NCI-H2107 treated with DMSO at 0.1 percent for 48 hours (cell line): Measurements from ENCODE around the gene SULT1A2.
"Not testable (repeated sequence)": the region's sequence is repeated elsewhere in the genome, so short reads cannot be mapped to it uniquely, and the experiment has no call there.

Experiments
- DNase-seq: peaks from one replicate; lab custom pipeline; 2025; ENCODE audit not compliant: unreplicated experiment; lab: John Stamatoyannopoulos, UW

Gene SULT1A2

DNA sequence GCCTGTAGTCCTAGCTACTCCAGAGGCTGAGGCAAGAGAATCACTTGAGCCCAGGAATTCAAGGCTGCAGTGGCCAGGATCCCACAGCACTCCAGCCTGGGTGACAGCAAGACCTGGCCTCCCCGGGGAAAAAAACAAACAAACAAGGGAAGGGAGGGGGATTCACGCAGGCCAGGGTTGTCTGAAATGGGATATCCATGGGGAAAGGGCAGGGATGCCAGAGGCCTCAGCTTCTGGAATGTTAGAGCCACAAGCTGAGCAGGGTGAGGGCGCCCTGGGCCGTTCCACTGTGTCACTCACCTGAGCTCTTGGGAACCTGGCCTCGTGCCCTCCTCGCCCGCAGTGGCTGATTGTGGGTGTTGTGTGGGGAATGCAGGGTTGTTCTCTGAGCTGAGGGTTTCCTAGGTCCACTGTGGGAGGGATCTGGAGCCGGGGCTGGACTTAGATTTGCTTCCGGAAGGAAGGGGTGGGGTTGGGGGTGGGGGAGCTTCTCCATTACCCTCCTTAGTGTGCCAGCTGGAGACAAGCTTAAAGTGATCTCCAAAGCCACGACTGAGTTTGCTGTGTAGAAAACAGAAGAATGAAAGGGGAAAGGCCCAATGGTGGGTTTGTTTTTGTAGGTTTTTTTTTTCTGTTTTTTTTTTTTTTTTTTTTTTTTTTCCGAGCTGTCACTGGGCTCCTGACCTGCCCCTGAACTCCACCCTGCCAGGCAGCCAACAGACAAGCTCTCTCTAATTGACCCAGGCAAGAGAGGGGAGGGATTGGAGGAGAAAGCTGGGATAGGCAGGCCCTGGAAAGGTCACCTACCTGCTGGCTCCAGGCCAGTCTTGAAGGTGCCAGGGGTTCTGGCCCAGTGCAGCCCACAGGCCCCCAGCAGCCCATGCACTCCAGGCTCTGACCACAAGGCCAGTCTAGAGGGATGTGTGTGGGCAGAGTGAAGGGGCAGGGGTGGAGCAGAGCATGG is 13.1 kb upstream of the SULT1A2 start, which contains the start of gene SULT1A1:
Gene SULT1A1, minus strand, starts transcription at position 414 of the 964 bp plus-strand sequence. CDS start 1,189 bp downstream, outside the sequence.
- DNase-seq: no peak

DNA sequence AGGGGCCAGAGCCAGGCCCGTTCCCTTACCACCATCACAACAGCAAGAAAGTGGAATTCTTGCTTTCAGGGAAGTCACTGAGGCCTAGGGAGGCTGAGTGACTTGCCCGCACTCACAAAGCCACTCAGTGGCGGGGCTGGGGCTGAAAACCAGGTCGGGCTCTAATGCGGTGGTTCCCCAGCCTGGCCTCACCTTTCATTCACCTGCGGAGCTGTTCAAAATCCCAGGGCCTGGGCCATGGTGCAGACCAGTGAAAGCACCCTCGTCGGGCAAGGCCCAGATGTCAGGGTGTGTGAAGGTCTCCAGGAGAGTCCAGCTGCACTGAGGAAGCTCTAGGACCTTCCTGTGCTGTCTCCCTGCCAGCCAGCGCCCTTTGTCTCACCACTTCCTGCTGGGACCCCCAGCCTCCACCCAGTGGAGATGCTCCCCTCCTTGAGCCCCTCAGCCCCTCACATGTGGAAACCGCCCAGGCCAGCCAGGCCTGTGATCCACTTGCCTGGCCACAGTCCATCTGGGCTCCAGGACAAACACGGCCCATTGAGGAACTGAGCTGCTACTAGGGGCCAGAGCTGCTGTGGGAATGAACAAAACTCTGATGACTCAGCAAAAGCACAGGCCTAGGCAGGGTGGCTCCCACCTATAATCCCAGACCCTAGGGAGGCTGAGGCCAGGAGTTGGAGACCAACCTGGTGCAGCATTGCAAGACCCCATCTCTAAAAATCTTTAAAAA is 12.2 kb upstream of the SULT1A2 start:
- not testable (repeated sequence) for DNase-seq

DNA sequence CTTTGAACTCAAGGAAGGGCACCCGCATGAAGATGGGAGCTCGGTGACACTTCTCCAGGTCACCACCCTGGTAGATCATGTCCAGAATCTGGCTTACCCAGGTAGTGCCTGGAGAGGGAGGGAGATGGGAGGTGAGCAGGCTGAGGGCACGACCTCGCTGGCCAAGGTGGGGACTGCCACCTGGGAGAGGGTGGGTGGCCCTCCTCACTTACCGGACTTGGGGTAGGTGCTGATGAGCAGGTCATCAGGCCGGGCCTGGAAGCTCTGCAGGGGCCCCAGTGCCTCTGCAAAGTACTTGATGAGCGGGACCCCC is 11.6 kb upstream of the SULT1A2 start:
- DNase-seq: not testable (repeated sequence)

DNA sequence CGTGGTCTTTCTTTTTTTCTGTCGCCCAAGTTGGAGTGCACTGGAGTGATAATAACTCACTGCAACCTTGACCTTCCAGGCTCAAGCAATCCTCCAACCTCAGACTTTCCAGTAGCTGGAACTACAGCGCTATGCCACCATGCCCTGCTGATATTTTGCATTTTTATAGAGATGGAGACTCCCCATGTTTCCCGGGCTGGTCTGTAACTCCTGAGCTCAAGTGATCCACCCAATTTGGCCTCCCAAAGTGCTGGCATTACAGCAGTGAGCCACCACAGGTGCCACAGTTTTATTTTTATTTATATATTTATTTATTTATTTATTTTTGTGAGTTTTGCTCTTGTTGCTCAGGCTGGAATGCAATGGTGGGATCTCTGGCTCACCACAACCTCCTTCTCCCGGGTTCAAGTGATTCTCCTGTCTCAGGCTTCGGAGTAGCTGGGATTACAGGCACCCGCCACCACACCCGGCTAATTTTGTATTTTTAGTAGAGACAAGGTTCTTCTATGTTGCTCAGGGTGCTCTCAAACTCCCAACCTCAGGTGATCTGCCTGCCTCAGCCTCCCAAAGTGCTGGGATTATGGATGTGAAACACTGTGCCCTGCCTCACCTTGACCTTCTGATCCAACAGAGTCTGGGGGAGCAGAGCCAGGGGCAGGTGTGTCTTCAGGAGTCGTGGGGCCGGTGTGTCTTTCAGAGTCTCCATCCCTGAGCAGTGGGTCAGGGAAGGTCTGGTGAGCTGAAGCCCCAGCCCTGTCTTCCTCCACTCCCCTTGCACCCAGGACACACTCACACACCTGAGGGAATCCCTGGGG is 11.0 kb upstream of the SULT1A2 start:
- not testable (repeated sequence) for DNase-seq

DNA sequence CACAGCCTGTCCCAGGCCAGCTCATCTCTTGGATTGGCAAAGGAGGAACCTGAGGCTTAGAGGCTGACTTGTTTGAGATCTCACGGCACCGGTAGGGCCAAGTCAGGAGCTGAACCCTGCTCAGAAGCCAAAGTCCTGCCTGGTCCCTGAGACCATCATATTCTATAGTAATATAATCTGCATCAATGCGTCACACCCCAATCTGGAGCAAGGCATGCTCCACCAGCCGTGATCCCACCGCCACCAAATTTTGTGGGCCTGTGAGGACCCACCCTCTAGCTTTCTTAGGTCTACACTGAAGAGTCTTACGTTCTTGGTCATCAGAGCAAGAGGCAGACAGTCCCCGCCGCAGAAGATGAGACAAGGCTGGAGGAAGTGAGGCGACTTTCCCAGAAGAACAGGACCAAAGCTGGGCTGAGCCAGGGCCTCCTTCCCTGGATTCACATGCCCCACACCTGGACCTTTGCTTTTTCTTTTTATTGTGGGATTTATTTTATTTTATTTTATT is 10.3 kb upstream of the SULT1A2 start:
- DNase-seq: no peak

DNA sequence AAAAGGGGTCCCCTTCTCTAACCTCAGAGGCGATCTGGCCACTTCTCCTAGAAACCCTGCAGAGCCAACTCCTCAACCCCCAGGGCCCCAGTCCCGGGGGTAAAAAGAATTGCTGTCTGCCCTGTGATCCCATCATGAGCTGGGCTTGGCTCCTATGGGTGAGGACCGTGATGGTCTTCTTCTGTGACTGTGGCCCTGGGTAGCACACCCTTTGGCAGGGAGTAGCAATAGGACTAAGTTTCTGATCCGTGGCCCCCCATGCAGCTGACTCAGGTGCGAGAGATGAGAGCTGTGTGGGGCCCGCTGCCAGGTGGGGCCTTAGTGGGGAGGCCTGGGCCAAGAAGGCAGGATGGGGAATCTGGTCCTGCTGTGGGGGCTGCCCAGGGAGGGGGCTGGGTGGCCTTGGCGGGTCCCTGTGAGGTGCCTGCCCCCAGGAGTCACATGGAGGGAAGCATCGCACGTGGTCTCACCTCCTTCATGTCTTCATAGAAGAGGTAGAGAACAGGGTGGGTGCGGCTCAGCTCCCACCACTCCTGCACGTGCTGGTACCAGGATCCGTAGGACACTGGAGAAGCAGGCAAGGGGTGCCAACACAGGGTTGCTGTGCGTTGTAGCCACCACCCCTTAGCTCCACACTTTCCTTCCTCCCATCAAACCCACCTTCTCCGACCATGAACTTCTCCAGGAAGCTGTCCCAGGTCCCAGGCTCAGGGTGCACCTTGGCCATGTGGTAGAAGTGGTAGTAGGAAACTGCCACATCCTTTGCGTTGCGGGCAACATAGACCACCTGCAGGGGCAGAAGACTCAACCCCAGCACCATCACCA is 9.7 kb upstream of the SULT1A2 start:
- no peak for DNase-seq

DNA sequence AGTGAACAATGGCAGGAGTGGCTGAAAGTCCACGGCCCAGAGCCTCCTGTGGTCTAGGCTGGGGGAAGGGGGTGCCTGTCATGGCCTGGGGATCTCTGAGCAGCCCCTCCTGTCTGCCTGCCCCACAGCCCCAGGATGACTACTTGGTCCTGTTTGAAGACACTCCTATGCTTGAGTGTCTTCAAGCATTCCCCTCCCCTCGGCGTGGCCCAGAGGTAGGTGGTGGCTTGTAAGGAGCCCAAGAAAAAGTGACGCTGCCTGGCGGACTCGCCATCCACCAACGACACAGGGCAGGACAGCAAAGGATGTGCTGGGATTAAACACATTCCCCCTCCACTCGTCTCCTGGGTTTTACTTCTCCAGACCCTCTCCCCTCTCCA is 7.3 kb upstream of the SULT1A2 start:
- DNase-seq: no peak

DNA sequence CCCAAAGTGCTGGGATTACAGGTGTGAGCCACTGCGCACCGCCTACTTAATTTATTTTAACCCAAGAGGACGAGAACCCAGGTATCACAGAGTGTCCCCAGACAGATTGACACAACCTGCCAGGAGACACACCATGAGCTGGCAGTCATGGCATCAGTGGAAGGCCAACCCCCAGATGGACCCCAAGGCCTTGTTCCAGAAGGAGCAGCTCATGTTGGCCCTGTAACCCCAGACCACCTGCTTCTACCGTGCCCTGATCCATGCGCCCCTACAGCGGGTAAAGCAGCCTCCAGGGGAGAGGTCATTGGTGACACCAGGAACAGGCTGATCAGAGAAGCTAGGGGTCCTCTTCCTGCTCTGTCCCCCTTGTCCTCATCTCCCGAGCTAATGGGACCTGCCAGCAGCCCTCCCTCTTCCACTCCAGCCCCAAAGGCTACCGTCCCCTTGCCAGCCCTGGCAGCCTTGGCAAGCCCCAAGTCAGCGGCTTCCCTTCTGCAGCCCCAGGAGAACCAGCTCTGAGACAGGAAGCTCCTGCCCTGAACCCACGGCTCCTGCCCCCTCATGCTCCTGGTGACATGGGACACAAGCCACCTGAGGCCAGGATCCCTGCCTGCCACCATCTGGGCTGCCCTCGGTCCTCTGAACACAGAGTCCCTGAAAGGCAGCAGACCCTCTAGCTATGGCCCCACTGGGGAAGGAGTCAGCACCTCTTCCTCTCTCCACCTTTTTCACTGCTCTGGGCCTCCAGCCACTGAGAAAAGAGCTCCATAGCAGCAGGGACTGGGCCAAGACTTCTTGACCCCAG is 6.7 kb upstream of the SULT1A2 start:
- DNase-seq: no peak

DNA sequence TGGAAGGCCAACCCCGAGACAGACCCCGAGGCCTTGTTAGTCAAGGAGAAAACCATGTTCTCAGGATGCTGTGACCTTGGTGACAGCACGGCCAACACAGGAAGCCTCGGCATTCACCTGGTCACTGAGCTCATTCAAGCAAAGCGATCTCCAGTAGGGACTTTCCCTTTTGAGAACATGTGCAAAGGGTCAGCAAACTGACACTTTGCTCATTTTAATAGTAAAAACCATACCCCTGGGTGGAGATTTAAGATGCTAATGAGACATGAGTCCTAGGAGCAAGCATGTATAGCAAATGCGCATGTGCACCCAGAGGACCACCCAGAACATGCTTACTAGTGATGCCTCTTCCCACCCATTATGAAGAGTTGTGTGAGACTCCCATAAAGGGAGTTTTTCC is 5.7 kb upstream of the SULT1A2 start:
- no peak for DNase-seq

DNA sequence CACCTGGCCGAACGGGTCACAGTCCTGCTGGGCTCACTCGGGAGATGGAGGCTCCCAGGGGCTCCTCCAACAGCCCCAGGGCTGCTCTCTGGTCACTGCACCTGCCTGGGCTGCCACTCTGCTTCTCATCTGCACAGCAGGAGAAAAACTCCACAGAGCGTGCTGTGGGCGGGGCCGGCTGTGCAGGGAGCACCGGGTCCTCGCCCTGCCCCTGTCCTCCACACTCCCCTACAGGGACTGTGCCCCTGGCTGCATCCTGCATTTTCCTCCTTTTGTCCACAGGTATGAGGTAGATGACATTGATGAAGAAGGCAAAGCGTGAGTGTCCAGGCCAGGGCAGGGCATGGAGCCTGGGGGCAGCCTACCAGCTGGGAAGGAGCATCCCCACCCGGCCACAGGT is 5.2 kb upstream of the SULT1A2 start:
- DNase-seq: not testable (repeated sequence)

DNA sequence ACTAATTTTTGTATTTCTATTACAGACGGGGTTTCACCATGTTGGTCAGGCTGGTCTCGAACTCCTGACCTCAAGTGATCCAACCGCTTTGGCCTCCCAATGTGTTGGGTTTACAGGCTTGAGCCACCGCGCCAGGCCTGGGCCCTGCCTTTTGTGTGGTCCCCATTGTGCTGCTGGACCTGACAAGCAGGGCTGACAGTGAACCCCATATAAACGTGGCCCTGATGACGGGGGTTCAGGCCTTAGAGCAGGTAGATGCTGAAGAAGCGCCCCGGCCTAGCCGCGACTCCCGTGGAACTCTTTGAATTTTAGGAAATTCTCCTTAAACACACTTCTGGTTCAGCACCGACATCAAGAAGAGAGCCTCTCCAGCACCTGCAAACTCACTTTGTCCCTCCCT is 4.7 kb upstream of the SULT1A2 start:
- not testable (repeated sequence) for DNase-seq

DNA sequence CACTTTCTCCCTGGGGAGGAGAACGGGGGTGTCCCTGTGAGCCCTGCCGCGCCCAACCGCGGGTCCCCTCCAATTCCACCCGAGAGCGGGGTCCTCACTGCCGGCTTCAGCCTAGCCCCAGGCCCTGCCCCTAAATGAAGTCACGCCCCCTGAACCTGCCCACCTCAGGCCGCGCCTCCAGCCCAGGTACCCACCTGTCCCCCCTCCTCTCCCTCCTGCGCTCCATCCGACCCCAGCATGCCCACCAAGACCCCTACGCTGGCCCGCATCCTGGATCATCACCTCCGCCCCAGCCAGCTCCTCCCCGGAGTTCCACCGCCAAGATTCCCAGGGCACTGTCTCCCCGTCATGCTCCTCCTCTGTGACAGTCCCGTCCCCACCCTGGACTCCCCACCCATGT is 4.1 kb upstream of the SULT1A2 start:
- not testable (repeated sequence) for DNase-seq

DNA sequence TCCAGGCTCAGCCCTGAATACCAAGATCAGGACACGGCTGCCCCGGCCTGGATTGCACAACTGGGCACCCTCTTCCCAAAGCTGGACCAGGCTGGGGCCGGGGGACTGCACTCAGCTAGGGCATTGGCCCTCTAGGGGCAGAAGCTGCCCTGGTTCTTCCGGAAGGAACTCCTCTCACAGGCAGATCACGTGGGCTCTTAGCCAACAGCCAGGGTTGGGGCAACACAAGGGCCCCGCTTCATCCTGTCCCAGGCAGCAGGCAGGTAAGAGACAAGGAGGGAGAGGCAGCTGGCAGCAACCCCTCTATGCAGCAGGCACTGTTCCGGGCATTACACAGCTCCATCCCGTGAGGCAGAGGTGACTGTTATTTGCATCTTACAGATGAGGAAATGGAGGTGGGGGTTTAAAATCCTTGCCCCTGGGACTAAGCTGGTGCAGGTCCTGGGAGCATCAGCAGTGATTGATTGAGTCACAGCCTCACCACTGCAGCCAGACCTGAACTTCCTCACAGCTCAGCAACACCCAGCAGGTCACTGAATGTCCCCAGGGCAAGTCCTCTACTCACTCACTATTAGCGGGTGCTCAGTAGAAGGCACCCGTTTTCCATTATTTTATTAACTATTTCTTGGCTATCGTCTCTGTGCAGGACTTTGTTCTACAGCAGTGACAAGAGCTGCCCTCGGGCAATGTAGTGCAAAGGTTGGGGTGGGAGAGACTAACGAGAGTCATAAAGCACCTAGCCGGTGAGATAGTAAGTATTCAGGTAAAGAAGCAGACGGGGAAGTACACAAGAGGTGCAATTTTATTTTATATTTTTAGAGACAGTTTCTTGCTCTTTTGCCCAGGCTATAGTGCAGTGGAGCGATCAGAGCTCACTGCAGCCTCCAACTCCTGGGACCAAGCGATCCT is 2.8 kb upstream of the SULT1A2 start:
- not testable (repeated sequence) for DNase-seq

DNA sequence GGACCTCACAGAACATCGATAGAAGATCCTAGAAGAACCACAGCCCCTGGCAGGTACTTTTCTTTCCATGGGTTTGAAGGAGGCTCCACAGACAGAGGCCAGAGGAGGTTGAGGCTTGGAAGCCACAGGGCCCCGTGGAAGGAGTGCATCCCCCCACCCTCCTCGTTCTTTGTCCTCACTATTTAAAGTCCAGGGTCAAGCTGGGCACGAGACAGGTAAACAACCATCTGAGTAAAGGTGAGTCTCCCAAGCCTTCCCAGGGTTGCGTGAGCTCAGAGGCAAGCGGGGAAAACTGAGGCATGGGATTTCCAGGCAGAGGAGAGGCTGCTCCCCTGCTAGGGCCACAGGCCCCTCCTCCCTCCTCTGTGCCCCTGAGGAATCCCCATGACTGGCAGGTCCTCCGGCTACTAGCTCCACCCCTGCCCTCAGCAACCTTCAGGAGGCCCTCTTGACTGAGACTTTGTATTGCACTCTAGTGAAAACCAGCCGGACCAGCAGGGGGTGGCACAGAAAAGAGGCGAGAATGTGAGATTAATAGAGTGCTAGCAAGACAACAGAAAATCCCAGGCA is 927 bp upstream of the SULT1A2 start:
- DNase-seq: no peak

DNA sequence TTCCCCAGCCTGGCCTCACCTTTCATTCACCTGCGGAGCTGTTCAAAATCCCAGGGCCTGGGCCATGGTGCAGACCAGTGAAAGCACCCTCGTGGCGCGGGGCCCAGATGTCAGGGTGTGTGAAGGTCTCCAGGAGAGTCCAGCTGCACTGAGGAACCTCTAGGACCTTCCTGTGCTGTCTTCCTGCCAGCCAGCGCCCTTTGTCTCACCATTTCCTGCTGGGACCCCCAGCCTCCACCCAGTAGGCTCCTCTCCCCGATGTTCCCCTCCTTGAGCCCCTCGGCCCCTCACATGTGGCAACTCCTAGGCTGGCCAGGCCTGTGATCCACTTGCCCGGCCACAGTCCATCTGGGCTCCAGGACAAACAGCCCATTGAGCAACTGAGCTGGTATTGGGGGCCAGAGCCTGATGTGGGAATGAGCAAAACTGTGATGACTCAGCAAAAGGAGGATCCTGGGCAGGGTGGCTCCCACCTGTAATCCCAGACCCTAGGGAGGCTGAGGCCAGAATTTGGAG is 677 bp downstream of the SULT1A2 start:
- no peak for DNase-seq

DNA sequence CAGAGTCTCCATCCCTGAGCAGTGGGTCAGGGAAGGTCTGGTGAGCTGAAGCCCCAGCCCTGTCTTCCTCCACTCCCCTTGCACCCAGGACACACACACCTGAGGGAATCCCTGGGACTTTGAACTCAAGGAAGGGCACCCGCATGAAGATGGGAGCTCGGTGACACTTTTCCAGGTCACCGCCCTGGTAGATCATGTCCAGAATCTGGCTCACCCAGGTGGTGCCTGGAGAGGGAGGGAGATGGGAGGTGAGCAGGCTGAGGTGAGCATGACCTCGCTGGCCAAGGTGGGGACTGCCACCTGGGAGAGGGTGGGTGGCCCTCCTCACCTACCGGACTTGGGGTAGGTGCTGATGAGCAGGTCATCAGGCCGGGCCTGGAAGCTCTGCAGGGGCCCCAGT is 1.4 kb downstream of the SULT1A2 start:
- DNase-seq: not testable (repeated sequence)

DNA sequence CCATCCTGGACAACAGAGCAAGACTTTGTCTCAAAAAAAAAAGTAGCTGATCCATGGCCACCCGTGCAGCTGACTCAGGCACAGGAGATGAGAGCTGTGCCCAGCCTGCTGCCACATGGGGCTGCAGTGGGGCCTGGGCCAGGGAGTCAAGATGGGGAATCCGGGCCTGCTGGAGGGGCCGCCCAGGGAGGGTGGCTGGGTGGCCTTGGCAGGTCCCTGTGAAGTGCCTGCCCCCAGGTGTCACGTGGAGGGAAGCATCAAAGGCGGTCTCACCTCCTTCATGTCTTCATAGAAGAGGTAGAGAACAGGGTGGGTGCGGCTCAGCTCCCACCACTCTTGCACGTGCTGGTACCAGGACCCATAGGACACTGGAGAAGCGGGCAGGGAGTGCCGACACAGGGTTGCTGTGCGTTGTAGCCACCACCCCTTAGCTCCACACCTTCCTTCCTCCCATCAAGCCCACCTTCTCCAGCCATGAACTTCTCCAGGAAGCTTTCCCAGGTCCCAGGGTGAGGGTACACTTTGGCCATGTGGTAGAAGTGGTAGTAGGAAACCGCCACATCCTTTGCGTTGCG is 3.8 kb downstream of the SULT1A2 start:
- no peak for DNase-seq
